DMS79 treated with DMSO at 0.1 percent for 48 hours (cell line): Measurements from ENCODE around the gene SPTSSB.

Source experiments
- DNase-seq: peaks from one replicate; lab custom pipeline; 2025; lab: John Stamatoyannopoulos, UW

The SPTSSB gene

DNA sequence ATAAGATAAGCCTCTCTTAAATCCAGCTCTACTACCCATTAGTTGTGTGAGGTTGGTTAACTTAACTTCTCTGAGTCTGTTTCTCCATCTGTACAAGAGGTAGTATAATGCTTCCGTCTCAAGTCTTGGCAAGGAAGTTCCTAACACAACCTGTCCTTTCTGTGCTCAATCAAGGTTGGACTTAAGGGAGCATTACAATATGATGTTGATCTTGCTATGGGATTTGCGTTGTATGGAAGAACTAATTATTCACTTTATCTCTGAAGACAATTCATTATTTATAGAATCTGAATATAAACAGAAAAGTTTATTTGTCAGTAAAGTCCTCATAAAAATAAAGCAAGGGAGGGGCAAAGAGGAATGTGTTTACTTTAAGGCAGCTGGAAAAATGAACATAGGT is 18.9 kb upstream of the SPTSSB start:
- no peak for DNase-seq

DNA sequence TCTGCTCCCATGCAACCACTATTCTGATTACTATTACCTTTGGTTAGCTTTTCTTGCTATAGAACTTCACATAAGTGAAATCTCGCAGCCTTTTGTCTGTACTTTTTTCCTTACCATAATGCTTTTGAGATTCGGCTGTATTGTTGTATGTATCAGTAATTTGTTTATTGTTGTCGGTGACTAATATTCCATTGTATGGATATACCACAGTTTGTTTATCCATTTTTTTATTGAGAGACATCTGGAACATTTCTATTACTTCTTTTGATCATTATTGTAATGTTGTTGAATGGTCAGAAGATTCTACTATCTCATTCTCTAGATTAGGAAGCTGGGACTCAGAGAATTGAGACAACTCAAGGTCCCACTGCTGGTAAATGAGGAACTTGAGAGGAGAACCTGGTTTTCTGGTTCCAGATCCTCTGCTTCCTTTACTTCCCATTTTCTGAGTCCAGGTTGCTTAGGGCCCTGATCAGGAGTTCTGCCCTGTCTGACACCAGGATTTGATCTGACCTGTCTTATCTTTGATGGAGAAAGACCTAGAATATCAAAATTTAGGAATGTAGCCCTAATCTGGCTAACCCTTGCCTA is 18.2 kb upstream of the SPTSSB start:
- DNase-seq = no peak

DNA sequence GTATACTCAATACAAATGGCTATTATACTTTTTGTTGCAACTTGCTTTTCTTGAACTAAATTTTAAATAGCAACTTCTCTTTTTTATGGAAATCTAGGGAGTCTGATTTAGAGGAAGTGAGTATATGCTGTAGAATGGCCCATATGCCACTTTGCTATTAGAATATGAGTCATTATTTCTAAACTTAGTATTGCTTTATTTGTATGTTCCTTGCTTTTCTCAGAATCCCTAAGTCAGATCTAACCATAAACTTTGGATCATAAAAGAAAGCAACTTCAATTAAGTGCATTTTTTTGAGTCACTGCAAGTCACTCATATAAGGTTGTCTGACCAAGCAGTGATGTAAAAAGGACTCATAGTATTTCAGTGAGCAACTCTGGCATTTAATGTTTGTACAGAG is 17.5 kb upstream of the SPTSSB start:
- no peak for DNase-seq

DNA sequence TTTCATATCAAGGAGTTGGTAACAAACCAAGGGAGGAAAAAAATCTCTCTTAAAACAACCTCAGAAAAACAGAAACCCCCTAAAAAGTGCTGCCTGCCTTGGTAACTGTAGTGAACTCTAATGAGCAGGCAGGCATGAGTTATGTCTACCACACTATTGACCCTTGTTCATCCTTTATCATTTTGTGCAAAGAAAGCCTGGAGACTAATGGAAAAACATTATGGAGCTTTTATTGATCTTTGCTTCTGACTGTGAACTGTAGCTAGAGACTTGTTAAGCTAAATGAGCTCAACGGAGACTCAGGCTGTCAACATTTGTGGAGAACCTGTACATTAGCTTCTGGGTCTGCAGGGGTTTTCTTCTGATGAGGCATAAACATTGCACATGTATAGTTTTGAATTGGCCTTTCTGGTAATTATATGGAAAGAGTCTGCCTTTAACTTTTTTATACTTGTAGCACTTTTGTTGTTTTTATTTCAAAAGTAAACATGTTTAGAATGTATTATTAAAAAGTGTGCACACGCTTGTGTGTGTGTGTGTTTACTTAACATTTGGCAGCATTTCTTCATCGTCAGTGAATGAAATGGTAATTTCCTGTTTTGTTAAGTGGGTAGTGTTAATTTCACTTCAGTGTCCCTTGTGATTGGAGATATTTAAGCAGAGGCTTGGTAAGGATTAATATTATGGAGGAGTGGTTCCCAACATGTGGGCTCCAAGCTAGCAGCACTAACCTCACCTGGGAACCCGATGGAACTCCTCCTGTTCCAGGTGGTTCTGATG is 15.9 kb upstream of the SPTSSB start:
- no peak for DNase-seq

GRCh38 chr3:161372321-161373260 is 1.3 kb upstream of the SPTSSB start:
- peak; percentile 82 for DNase-seq

DNA sequence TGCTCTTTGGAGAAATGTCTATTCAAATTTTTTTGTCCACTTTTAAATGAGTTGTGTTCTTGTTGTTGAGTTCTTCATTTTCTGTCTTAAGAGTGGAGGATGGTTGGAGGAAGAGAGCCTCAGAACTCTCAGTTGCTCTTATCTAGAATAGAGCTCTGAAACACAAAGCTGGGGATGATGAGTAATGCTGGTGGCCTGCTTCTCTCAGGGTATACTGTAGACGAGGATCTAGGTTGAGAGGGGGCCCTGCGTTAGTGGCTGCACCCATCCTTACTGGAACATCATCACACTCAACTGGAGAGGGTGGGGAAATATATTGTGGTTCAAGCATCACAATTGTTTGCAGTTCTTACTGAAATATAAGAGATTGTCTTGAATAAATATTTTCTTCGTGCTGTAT is 1.8 kb downstream of the SPTSSB start:
- no peak for DNase-seq

- no peak for DNase-seq
These were observed 5.2 kb downstream of the SPTSSB start for GRCh38 chr3:161366094-161366493.

- no peak for DNase-seq
These were observed 12.8 kb downstream of the SPTSSB start for GRCh38 chr3:161358488-161358887.

GRCh38 chr3:161356287-161356686 is 15.0 kb downstream of the SPTSSB start:
- no peak for DNase-seq

- DNase-seq = peak; percentile 89
These were observed 15.8 kb downstream of the SPTSSB start for GRCh38 chr3:161355508-161355907.

DNA sequence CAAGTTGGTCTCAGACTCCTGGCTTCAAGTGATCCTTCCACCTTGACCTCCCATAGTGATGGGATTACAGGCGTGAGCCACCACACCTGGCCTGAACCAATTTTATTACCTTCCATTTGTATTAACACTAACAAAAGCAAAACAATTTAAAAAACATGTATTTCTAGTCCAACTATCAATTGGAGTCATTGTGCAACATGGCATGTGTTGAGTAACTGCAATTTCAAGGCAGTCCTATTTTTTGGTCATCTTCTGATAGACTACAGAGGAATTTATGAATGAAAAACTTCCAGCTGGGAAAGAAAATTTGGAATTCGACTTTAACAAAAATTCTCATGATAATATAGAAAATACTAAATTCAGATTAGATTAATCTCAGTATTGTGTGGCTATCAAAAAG is 16.8 kb downstream of the SPTSSB start:
- DNase-seq = no peak

- no peak for DNase-seq
These were observed 20.0 kb downstream of the SPTSSB start for GRCh38 chr3:161351330-161351729.

- DNase-seq = no peak
These were observed 20.4 kb downstream of the SPTSSB start for GRCh38 chr3:161350916-161351315.

- DNase-seq = no peak
These were observed 21.6 kb downstream of the SPTSSB start for GRCh38 chr3:161349529-161350312.

DNA sequence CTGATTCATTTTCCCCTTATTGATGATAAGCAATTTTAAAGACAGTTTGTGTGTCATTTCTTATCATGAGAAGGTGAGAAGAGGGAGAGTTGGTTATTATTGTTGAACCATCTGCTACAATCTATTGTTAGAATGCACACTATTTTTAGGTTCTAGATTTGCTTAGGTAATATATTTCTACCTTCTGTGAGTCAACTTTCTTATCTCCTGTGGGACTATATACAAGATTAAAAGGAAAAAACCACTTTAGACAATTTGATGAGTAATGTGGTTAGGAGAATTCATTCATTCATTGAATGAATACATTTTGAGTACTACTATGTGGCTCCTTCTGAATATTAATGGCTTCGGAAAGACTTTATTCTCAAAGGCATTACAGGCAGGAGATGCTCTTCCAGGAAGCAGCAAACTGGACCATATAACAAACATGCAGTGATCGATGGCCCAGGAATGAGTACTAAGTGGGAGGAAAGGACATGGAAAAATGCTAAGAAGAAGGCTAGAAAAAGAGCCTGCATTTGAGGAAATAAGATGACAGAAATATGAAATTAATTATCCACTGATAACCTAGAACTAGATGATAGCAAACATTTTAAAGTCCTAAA is 22.4 kb downstream of the SPTSSB start:
- no peak for DNase-seq

DNA sequence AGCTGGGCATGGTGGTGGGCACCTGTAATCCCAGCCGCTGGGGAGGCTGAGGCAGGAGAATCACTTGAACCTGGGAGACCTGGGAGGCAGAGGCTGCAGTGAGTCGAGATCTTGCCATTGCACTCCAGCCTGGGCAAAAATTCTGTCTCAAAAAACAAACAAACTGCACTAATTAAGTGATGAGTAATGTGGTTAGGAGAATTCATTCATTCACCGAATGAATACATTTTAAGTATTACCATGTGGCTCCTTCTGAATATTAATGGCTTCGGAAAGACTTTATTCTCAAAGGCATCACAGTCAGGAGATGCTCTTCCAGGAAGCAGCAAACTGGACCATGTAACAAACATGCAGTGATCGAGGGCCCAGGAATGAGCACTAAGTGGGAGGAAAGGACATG is 23.6 kb downstream of the SPTSSB start:
- DNase-seq = no peak

DNA sequence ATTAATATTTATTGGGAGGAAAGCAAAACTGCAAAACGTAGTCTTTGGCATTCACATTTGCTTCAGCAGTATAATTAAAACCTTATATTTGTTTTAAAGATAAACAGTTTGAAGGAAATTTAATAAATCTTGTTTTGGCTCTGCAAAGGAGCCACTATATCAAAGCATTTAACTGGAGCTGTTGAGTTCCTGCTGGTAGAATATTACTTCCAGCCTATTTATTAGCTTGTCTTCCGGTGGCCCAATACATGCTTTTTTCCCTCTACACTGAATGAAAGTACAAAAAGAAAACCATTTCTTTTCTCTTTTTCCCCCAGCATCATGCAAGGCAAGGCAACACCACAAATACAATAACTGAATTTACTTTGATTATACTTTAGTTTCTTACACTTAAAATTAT is 26.3 kb downstream of the SPTSSB start:
- no peak for DNase-seq

GRCh38 chr3:161343986-161344385 is 27.3 kb downstream of the SPTSSB start:
- DNase-seq = peak; percentile 30

GRCh38 chr3:161343540-161343939 is 27.8 kb downstream of the SPTSSB start:
- DNase-seq = no peak

DNA sequence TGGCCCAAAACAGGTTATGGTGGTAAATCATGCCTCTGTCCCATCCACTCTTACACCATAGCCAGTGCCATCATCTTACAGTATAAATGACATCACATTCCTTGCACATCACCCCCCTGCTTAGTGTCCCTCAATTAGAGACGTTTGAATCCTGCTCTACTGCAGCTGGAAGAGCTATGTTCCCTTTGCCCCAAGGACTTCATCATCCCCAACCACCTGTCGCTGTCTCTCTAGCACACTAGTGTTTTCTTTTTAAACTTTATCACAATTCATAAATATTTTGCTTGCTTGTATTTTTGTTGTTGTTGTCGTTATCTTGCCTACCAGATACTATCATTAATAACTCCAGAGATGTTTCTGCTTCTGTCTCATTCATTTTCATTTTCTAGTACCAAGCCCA is 28.7 kb downstream of the SPTSSB start:
- DNase-seq = no peak
